GDM1 (cell line): ENCODE measurements around the gene TIMM29.
"Not testable (repeated sequence)": the region's sequence is repeated elsewhere in the genome, so short reads cannot be mapped to it uniquely, and the experiment has no call there.

Experiments used
- DNase-seq: peaks from one replicate; lab custom pipeline; 2025; lab: John Stamatoyannopoulos, UW

The TIMM29 gene

DNA sequence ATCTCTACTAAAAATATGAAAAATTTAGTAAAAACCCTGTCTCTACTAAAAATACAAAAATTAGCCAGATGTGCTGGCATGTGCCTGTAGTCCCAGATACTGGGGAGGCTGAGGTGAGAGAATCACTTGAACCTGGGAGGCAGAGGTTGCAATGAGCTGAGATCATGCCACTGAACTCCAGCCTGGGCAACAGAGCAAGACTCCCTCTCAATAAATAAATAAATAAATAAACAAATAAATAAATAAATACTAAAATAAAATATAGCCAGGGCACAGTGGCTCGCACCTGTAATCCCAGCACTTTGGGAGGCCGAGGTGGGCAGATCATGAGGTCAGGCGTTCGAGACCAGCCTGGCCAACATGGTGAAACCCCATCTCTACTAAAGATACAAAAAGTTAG, 14.8 kb downstream of the TIMM29 start:
- DNase-seq: not testable (repeated sequence)

DNA sequence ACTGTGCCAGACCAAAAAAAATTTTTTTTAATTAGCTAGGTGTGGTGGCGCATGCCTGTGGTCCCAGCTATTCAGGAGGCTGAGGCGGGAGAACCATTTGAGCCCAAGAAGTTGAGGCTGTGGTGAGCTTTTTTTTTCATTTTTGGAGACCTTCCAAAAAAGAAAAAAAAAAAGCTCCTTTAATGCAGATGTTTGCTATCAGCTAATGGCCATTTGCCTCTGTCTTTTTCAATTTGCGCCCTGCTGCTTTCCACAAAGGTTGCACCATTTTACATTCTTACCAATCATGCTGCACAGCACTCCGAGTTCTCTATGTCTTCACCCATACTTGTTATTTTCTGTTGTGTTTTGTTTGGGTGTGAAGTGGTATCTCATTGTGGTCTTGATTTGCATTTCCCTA, 16.7 kb downstream of the TIMM29 start:
- no peak for DNase-seq

- DNase-seq: no peak
Measured at GRCh38 chr19:10946958-10947657, 18.5 kb downstream of the TIMM29 start.

DNA sequence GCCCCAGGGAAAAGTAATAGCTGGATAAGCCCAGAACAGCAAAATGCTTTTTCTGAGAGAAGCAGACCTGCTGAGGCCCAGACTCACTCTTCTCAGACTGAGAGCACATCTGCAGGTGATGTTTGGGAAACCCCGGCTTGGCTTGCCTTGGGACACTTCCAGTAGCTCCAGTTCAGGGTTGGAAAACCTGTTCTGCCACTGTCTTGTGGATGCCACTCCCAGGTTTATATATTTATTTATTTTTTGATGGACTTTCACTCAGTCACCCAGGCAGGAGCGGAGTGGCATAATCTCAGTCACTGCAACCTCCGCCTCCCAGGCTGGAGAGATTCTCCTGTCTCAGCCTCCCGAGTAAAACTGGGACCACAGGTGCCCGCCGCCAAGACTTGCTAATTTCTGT, 24.2 kb downstream of the TIMM29 start:
- no peak for DNase-seq

GRCh38 chr19:10959277-10959968, 30.8 kb downstream of the TIMM29 start:
- not testable (repeated sequence) for DNase-seq

DNA sequence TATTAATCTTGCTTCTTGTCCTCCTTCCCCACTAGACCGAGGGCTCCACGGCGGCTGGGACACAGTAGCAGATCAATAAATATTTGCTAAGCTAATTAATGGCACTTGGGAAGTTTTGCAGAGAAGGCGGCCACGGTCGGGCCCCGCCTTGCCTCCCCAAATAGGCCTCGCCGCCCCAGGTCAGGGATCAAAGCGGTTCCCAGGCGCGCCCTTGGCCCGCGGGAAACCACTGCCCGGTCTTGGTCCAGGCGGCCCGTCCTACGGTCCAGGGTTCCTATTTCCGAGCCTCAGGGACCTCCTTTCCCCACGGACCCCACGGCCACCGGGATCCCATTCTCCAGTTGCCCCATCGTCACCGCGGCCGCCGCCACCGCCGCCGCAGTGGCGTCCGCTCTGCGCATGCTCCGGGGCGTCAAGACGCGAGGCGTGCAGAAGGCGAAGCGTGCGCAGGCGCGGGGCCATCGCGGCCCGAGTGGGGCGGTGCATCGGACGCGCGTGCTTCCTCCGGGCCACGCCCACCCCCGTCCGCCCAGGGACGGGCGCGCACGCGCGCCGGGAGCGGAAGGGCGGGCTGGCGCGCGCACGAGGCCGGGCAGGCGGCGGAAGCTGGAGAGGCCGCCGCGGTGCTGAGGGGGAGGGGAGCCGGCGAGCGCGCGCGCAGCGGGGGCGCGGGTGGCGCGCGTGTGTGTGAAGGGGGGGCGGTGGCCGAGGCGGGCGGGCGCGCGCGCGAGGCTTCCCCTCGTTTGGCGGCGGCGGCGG, 31.9 kb downstream of the TIMM29 start, which contains the start of gene SMARCA4:
TSS of gene SMARCA4 (plus strand) at position 717 of the 759 bp plus-strand sequence. CDS start 23,122 bp downstream, outside the sequence.
- peak; percentile 99 for DNase-seq

DNA sequence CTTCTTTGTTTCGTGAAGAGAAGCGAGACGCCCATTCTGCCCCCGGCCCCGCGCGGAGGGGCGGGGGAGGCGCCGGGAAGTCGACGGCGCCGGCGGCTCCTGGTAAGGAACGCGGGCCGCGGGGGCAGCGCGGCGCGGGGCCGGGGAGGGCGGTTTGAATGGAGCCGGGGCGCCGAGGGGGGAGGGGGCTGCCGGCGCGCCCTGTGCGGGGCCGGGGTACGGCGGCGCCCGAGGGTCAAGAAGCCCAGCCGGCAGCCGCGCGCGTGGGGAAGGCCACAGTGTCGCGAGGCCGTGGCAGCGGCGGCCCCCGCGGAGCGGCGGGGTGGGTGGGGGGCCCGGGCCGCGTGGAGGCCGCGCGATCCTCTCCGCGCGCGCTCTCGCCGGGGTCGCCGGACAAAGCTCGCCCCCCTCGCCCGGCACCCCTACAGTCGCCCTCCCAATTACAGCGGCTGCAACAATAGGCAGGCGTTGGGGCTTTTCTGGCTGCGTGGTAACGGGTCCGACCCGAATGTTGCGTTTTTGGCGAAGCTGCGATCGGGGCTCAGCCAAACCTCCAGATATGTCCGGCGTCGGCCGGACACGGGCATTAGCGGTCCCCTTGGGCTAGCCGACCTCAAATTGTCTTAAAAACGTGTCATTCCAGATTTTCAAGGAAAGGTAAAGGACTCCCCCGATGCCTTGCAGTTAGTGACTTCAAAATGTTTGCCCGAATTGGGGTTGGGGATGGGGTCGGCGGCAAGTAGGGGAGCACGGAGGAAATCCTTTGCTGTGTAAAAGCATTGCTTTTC, 32.7 kb downstream of the TIMM29 start:
- peak; percentile 77 for DNase-seq

GRCh38 chr19:10962863-10963262, 34.3 kb downstream of the TIMM29 start:
- DNase-seq: no peak

GRCh38 chr19:10963865-10964264, 35.3 kb downstream of the TIMM29 start:
- DNase-seq: no peak

DNA sequence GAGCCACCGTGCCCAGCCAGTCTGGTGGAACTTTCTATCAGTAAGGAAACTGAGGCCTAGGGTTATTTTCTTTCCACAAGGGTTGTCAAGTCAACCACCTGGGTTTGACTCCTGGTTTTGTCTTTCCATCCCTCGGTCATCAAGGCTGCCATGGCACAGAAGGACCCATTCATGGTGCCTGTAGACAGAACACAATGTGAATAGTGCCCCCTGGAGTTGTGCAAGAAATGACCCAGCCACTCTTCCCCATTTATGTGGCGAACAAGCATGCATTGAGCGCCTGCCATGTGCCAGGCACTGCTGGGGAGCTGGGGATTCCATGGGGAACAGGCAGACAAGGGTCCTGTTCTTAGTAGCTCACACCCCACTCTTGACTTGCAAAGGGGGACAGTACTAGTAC, 36.3 kb downstream of the TIMM29 start:
- no peak for DNase-seq

GRCh38 chr19:10965398-10965797, 36.8 kb downstream of the TIMM29 start:
- DNase-seq: no peak

GRCh38 chr19:10966809-10967208, 38.2 kb downstream of the TIMM29 start:
- no peak for DNase-seq

DNA sequence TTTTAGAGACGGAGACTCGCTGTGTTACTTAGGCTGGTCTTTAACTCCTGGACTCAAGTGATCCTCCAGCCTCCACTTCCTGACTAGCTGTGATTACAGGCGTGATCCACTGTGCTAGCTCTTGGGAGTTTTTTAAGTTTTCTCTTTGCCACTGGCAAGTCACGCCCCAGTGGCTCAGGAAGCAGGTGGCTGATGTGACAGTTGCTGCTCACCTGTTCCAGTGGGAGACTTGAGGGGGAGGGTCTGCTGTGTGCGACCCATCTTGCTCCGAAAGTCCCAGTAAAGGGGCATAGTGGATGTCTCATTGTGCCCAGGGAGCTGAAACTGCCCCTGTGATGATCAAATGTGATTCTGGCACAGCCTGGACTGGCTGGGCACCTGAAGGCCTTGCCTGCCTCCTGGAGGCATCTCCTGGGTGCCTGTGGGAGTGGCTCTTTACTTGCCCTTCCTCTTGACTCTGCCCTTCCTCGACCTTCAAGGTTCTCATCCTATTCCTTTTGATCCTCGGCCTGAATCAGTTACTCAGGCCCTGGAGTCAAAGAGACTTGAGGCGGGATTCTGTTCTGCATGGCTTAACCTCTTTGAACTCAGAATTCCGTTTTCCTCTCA, 40.0 kb downstream of the TIMM29 start:
- no peak for DNase-seq

GRCh38 chr19:10971107-10971726, 42.6 kb downstream of the TIMM29 start:
- no peak for DNase-seq

- DNase-seq: no peak
Measured at GRCh38 chr19:10975374-10976130, 46.9 kb downstream of the TIMM29 start.

DNA sequence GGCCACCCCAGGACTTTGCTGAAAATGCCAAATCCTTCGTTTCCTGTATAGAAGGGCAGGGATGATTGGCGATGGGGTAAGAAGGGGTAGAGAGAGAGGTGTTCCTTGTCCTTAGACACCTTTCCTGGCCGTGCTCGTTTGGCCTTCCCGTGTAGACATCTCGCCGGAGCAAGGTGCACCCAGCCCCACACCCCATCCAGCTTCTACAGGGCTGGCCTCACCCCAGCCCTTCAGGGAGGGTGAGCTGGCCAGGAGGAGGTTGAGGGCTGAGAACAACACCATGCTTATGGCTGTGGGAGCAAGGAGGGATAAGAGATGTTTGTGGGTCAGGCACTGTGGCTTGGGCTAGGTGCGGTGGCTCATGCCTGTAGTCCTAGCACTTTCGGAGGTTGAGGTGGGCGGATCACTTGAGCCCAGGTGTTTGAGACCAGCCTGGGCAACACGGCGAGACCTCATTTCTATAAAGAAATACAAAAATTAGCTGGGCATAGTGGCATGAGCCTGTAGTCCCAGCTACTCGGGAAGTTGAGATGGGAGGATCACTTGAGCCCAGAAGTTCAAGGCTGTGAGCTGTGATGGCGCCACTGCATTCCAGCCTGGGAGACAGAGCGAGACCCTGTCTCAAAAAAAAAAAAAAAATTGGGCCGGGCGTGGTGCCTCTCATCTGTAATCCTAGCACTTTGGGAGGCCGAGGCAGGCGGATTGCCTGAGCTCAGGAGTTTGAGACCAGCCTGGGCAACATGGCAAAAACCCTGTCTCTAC, 47.7 kb downstream of the TIMM29 start:
- no peak for DNase-seq

DNA sequence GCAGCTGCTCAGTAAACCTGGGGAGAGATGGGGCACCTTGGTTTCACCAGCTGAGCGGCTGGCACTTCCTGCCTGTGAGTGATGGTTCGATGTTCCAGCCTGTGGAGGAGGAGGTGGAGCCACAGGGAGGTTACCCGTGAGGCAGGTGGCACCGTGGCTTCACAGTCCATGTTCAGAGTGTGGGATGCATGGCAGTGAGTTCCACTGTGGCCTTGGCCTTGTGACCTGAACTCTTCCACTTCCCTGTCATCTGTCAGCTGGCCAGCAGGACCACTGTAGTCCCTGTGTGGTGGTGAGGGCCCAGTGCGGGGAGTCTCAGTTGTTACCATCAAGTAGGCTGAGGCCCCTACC, 49.1 kb downstream of the TIMM29 start:
- DNase-seq: no peak
